A549 (cell line): ENCODE results near the gene CES4A. TPM values are rescaled to one million over a fixed set of nuclear protein-coding genes. Genes with fewer than 3 reads are reported as not detected.

Experiments used
- ATAC-seq, 2 experiments: fragments of 200-7000 bp in 1 of 2; fragments of >200 bp in 1 of 2; cut with Nextera tagmentation in 1 of 2; cut with Tn5 transposase in 1 of 2; 3 replicates each; pipeline versions ENCODE4 v1.8.0 to v1.9.1; 2018 to 2020; ENCODE audit warnings: mild to moderate bottlenecking in 1 of 2, moderate library complexity in 1 of 2
- CTCF ChIA-PET: fragments of 300-600 bp; sonication (Branson Sonifier 250); formaldehyde crosslinking; extraction: SDS; loops from one replicate; lab custom pipeline; 2021; ENCODE audit warnings: antibody characterized with exemption, inconsistent platforms; lab: Yijun Ruan, JAX
- POLR2A ChIA-PET: fragments of 350-600 bp; formaldehyde crosslinking; extraction: SDS; loops from one replicate; lab custom pipeline; 2021; ENCODE audit warnings: antibody characterized with exemption, inconsistent platforms; lab: Yijun Ruan, JAX
- DNase-seq, 2 experiments: peaks; one replicate each; pipeline versions ENCODE4 v3.0.0 to v3.0.0-alpha.2; 2011 to 2016; ENCODE audit warnings: low read depth in 1 of 2, low spot score in 1 of 2
- FAIRE-seq: peaks from 2 replicates; lab custom pipeline; 2011; peaks lifted over from hg19 to GRCh38; lab: Jason Lieb, UNC
- H3K27ac ChIP-seq, 2 experiments: fragments of >200 bp; sonication (Bioruptor Twin); formaldehyde crosslinking; 3 replicates each; pipeline ENCODE4 v1.5.1; 2016 to 2017
- H3K4me1 ChIP-seq: fragments of >200 bp; sonication (Bioruptor Twin); formaldehyde crosslinking; 3 replicates; pipeline ENCODE4 v1.6.1; 2016
- H3K4me2 ChIP-seq: fragments of >200 bp; sonication (Bioruptor Twin); formaldehyde crosslinking; 3 replicates; pipeline ENCODE4 v1.6.1; 2016
- H3K4me3 ChIP-seq: fragments of >200 bp; sonication (Bioruptor Twin); formaldehyde crosslinking; 3 replicates; pipeline ENCODE4 v1.5.1; 2016
- H3K9me3 ChIP-seq: fragments of >200 bp; sonication (Bioruptor Twin); formaldehyde crosslinking; 3 replicates; pipeline ENCODE4 v1.6.1; 2016
- ATOH8 ChIP-seq: fragments of 250-450 bp; sonication (Bioruptor Pico); IDR thresholded peaks from 2 replicates; pipeline ENCODE4 v1.5.0; 2020; ENCODE audit warnings: low read depth, mild to moderate bottlenecking, moderate library complexity
- CEBPB ChIP-seq, 2 experiments: fragments of >200 bp in 1 of 2; sonication (Bioruptor Twin) in 1 of 2; formaldehyde crosslinking in 1 of 2; IDR thresholded peaks; 2 replicates each; pipeline ENCODE4 v1.6.1; 2012 to 2016
- CTCF ChIP-seq: fragments of >200 bp; sonication (Bioruptor Twin); formaldehyde crosslinking; IDR thresholded peaks from 3 replicates; pipeline ENCODE4 v1.5.1; 2016
- FOXS1 ChIP-seq: fragments of 250-450 bp; sonication (Bioruptor Pico); IDR thresholded peaks from 2 replicates; pipeline ENCODE4 v1.5.0; 2020; ENCODE audit warnings: mild to moderate bottlenecking, moderate library complexity
- HOXA7 ChIP-seq: fragments of 250-450 bp; sonication (Bioruptor Pico); IDR thresholded peaks from 2 replicates; pipeline ENCODE4 v1.5.0; 2020; ENCODE audit warnings: mild to moderate bottlenecking, moderate library complexity
- HOXB13 ChIP-seq: fragments of 250-450 bp; sonication (Bioruptor Pico); IDR thresholded peaks from 2 replicates; pipeline ENCODE4 v1.5.0; 2020; ENCODE audit warnings: low read depth, mild to moderate bottlenecking, moderate library complexity
- JUNB ChIP-seq: fragments of >200 bp; sonication (Bioruptor Twin); formaldehyde crosslinking; IDR thresholded peaks from 2 replicates; pipeline ENCODE4 v1.6.1; 2016
- KDM1A ChIP-seq: fragments of 200-600 bp; sonication (generic); IDR thresholded peaks from 2 replicates; pipeline ENCODE4 v1.6.1; 2016; ENCODE audit warnings: low read depth, mild to moderate bottlenecking
- PBX3 ChIP-seq: IDR thresholded peaks from 2 replicates; pipeline ENCODE4 v1.6.1; 2012
- PHF8 ChIP-seq: fragments of 200-600 bp; sonication (generic); IDR thresholded peaks from 2 replicates; pipeline ENCODE4 v1.6.1; 2016; ENCODE audit warnings: low read depth, mild to moderate bottlenecking, antibody characterized with exemption, moderate library complexity, borderline replicate concordance
- RAD21 ChIP-seq, 2 experiments: fragments of >200 bp in 1 of 2; sonication (Bioruptor Twin) in 1 of 2; formaldehyde crosslinking in 1 of 2; IDR thresholded peaks in 1 of 2; conservative IDR thresholded peaks in 1 of 2; 2 replicates in 1 of 2; 3 replicates in 1 of 2; pipeline ENCODE4 v1.6.1; 2012 to 2018; ENCODE audit warnings: inconsistent platforms in 1 of 2
- SMC3 ChIP-seq: fragments of >200 bp; sonication (Bioruptor Twin); formaldehyde crosslinking; IDR thresholded peaks from 3 replicates; pipeline ENCODE4 v1.6.1; 2018; ENCODE audit warnings: inconsistent platforms
- TFCP2L1 ChIP-seq: fragments of 250-450 bp; sonication (Bioruptor Pico); IDR thresholded peaks from 2 replicates; pipeline ENCODE4 v1.5.0; 2021; ENCODE audit warnings: mild to moderate bottlenecking
- ZC3H11A ChIP-seq: fragments of 450-650 bp; IDR thresholded peaks from 2 replicates; pipeline ENCODE4 v1.6.1; 2014; ENCODE audit warnings: antibody characterized with exemption, mild to moderate bottlenecking
- ZFP36 ChIP-seq: fragments of 450-650 bp; IDR thresholded peaks from 2 replicates; pipeline ENCODE4 v1.6.1; 2014; ENCODE audit warnings: borderline replicate concordance; ENCODE audit not compliant: partially characterized antibody
- ZNF302 ChIP-seq: fragments of 250-450 bp; sonication (Bioruptor Pico); IDR thresholded peaks from 2 replicates; pipeline ENCODE4 v1.9.0; 2021; ENCODE audit warnings: inconsistent platforms, mild to moderate bottlenecking, moderate library complexity
- WGBS: methylation state at CpG from one replicate; pipeline ENCODE4 v1.1.6; 2017; ENCODE audit errors: missing lambda C conversion rate; 5-methylcytosine and 5-hydroxymethylcytosine counted together
- polyA plus RNA-seq, 4 experiments: library from polyadenylated mRNA; depleted of rRNA in 3 of 4; stranded (reverse); fragments of >200 nt; fragmentation: RNase III in 1 of 4; extraction: RNeasy Plus Mini Kit Qiagen cat#74134 plus additional on column Dnase treatment in 1 of 4; gene quantifications; 2 replicates in 3 of 4; 3 replicates in 1 of 4; pipeline ENCODE4 v1.2.3, GENCODE V29; 2011 to 2017

The CES4A gene
- polyA plus RNA-seq, 2 of the 4 experiments (the other 2 are of a cell fraction), result 2.8 to 3.5 TPM

- ATAC-seq (peak in 1 of 2 experiments; percentile 21; a peak in 3 of 6 replicates), FAIRE-seq (no peak), DNase-seq (no peak)
- Histone ChIP-seq H3K4me2 (no peak overlapping the region), H3K4me3 (no peak overlapping the region), H3K27ac (no peak overlapping the region), H3K4me1 (0 out of 3 replicates have a peak, but pooled peaks cover 4% of the 10 kb centered on the region), H3K9me3 (peaks cover 5% of the 10 kb centered on the region; the same call in 1 of the 3 replicates)
- POLR2A ChIA-PET, result no interaction called here
- no peak for TF ChIP-seq ZC3H11A
- 65% methylated on average over 7 of the region's 7 CpGs for WGBS
- CTCF ChIA-PET, result interaction anchor here (0.7 to 2.2 kb wide), 16 partner anchors 12 to 251 kb away, joined by 3 to 10 read pairs (median 3); partner anchors contain the start of gene RRAD
Observed at GRCh38 chr16:66946541-66946940, 41.8 kb upstream of the CES4A start.

GRCh38 chr16:66946974-66947301 lies 41.5 kb upstream of the CES4A start:
- 0 out of 3 replicates have a peak, but pooled peaks cover 4% of the 10 kb centered on the region for H3K4me1 ChIP-seq
- H3K9me3 ChIP-seq, result peaks cover 8% of the 10 kb centered on the region; the same call in 1 of the 3 replicates
- no peak for TF ChIP-seq KDM1A
- TF ChIP-seq HOXA7 (CRISPR knock-in tag), result no peak
- TF ChIP-seq ATOH8 (CRISPR knock-in tag), result no peak
- TF ChIP-seq, all 56 proteins: peak for 0
- FAIRE-seq (no peak), DNase-seq (no peak), ATAC-seq (no peak; a peak in 1 of 6 replicates)
- CTCF ChIA-PET, result interaction anchor here (0.6 to 2.2 kb wide), 15 partner anchors 8 to 250 kb away, joined by 3 to 10 read pairs (median 3); partner anchors contain the start of gene RRAD
- 23% methylated on average over 5 of the region's 5 CpGs for WGBS
- H3K4me3 ChIP-seq, result no peak overlapping the region
- POLR2A ChIA-PET, result no interaction called here
- H3K27ac ChIP-seq, result no peak overlapping the region
- no peak overlapping the region for H3K4me2 ChIP-seq

- Histone ChIP-seq H3K4me1 (0 out of 3 replicates have a peak, but pooled peaks cover 4% of the 10 kb centered on the region), H3K4me2 (peak overlapping the region; percentile 75), H3K9me3 (peaks cover 8% of the 10 kb centered on the region; the same call in 1 of the 3 replicates), H3K4me3 (peak overlapping the region; percentile 22; the same call in 2 of the 3 replicates), H3K27ac (0 out of 6 replicates have a peak overlapping the region, but pooled peaks of 1 of the 2 experiments have one; percentile 21)
- 20% methylated on average over 17 of the region's 23 CpGs for WGBS
- FAIRE-seq (peak; percentile 78), ATAC-seq (peak; percentile 82 to 93), DNase-seq (peak; percentile 83 to 94)
- ChIA-PET POLR2A (no interaction called here), CTCF (interaction anchor here (0.6 to 2.2 kb wide), 18 partner anchors 8 to 250 kb away, joined by 3 to 10 read pairs (median 3); no protein-coding TSS in a partner anchor)
- TF ChIP-seq PHF8 (no peak), CEBPB (IDR thresholded peaks at IDR 0.05) (0 out of 4 replicates have a peak, but pooled peaks of 1 of the 2 experiments have one; percentile 24), JUNB (no peak), RAD21 (conservative IDR thresholded peaks at IDR 0.05 in 1 of 2, IDR thresholded peaks at IDR 0.05 in 1 of 2) (peak; percentile 68 to 79), ZNF302 (CRISPR knock-in tag) (no peak), HOXB13 (CRISPR knock-in tag) (no peak), PBX3 (no peak), SMC3 (peak; percentile 51; the same call in 2 of the 3 replicates), CTCF (peak; percentile 81), TFCP2L1 (CRISPR knock-in tag) (0 out of 2 replicates have a peak, but pooled peaks have one; percentile 45), ZFP36 (no peak), FOXS1 (CRISPR knock-in tag) (no peak)
Observed at GRCh38 chr16:66947302-66948065, 40.9 kb upstream of the CES4A start.
